WERI-Rb-1 (cell line): ENCODE data around the gene SLC22A16.

Experiments used
- DNase-seq: peaks from one replicate; pipeline ENCODE4 v3.0.0-alpha.2; 2020
- H3K27ac ChIP-seq: fragments of 250-450 bp; sonication (Bioruptor Pico); 2 replicates; pipeline ENCODE4 v1.5.1; 2020; ENCODE audit warnings: mild to moderate bottlenecking, moderate library complexity
- H3K27me3 ChIP-seq: fragments of 250-450 bp; sonication (Bioruptor Pico); 2 replicates; pipeline ENCODE4 v1.5.1; 2021; ENCODE audit warnings: mild to moderate bottlenecking, low read depth, moderate library complexity; ENCODE audit not compliant: insufficient read depth, severe bottlenecking
- H3K36me3 ChIP-seq: fragments of 250-450 bp; sonication (Bioruptor Pico); 2 replicates; pipeline ENCODE4 v1.5.1; 2020; ENCODE audit warnings: mild to moderate bottlenecking, moderate library complexity
- H3K4me3 ChIP-seq: 2 replicates; pipeline ENCODE4 v1.5.1; 2011; ENCODE audit warnings: low read depth, mild to moderate bottlenecking, control low read depth, low read length
- H3K9me3 ChIP-seq: fragments of 250-450 bp; sonication (Bioruptor Pico); 2 replicates; pipeline ENCODE4 v1.5.1; 2021; ENCODE audit warnings: mild to moderate bottlenecking, moderate library complexity; ENCODE audit not compliant: severe bottlenecking
- CTCF ChIP-seq: IDR thresholded peaks from 2 replicates; pipeline ENCODE4 v1.5.1; 2011; ENCODE audit warnings: low read depth, mild to moderate bottlenecking, control low read depth, inconsistent platforms, low read length

Gene SLC22A16

GRCh38 chr6:110425816-110426215 lies 50.6 kb downstream of the SLC22A16 start:
- Histone ChIP-seq H3K27ac (no peak overlapping the region), H3K4me3 (no peak overlapping the region), H3K27me3 (no peaks in the 10 kb centered on the region), H3K36me3 (no peaks in the 10 kb centered on the region), H3K9me3 (peaks cover 2% of the 10 kb centered on the region)
- TF ChIP-seq CTCF, result no peak
- no peak for DNase-seq

GRCh38 chr6:110422444-110422822 lies 54.0 kb downstream of the SLC22A16 start:
- TF ChIP-seq CTCF, result no peak
- no peaks in the 10 kb centered on the region for H3K36me3 ChIP-seq
- no peak overlapping the region for H3K27ac ChIP-seq
- H3K9me3 ChIP-seq, result peaks cover 2% of the 10 kb centered on the region
- H3K4me3 ChIP-seq, result no peak overlapping the region
- DNase-seq, result no peak
- no peaks in the 10 kb centered on the region for H3K27me3 ChIP-seq

GRCh38 chr6:110421749-110422443 lies 54.5 kb downstream of the SLC22A16 start:
- H3K36me3 ChIP-seq, result no peaks in the 10 kb centered on the region
- H3K4me3 ChIP-seq, result no peak overlapping the region
- H3K9me3 ChIP-seq, result peaks cover 2% of the 10 kb centered on the region
- no peaks in the 10 kb centered on the region for H3K27me3 ChIP-seq
- H3K27ac ChIP-seq, result no peak overlapping the region
- no peak for DNase-seq
- TF ChIP-seq CTCF, result no peak

GRCh38 chr6:110419028-110419739 lies 57.2 kb downstream of the SLC22A16 start:
- no peak for TF ChIP-seq CTCF
- Histone ChIP-seq H3K9me3 (peaks cover 2% of the 10 kb centered on the region), H3K27ac (no peak overlapping the region), H3K27me3 (no peaks in the 10 kb centered on the region), H3K36me3 (no peaks in the 10 kb centered on the region), H3K4me3 (no peak overlapping the region)
- DNase-seq, result no peak

- H3K27ac ChIP-seq, result no peak overlapping the region
- TF ChIP-seq CTCF, result no peak
- DNase-seq, result no peak
- peaks cover 2% of the 10 kb centered on the region for H3K9me3 ChIP-seq
- H3K27me3 ChIP-seq, result no peaks in the 10 kb centered on the region
- H3K36me3 ChIP-seq, result no peaks in the 10 kb centered on the region
- H3K4me3 ChIP-seq, result no peak overlapping the region
These were observed 57.8 kb downstream of the SLC22A16 start for GRCh38 chr6:110418594-110418993.
